Measurements from ENCODE around the gene STH. TPM values are rescaled to one million over a fixed set of nuclear protein-coding genes. Genes with fewer than 3 reads are reported as not detected.

STH gene
- total RNA-seq, 3 donors from 2014 or later = not detected

DNA sequence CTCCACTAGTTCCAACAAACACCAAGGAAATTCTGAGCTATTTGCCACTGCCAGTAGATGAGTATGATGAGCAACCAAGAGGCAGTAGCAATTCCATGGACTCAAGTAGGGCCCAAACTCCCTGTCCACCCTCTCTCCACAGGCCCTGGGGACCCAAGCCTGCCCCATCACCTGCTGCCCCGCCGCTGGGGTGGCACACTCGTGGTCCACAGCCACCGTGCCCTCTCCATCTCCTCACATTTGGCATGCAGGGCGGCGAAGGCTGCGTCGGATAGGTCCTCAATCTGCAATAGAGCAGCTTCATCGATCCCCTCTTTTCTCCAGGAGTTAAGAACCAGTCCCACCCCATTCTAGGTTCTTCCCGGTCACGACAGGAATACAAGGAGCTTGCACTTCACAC lies 33.9 kb downstream of the STH start:
- no peaks in the 10 kb centered on the region for H3K4me1 ChIP-seq
- H3K4me3 ChIP-seq = no peak overlapping the region
- no peaks in the 10 kb centered on the region for H3K27me3 ChIP-seq
- H3K36me3 ChIP-seq = peaks cover 19% of the 10 kb centered on the region
- intact Hi-C loops (cut with DNase I; ENCODE audit: low total_unique reads) = no loop called here
- no peak overlapping the region for H3K27ac ChIP-seq
- no peaks in the 10 kb centered on the region for H3K9me3 ChIP-seq
- DNase-seq (ENCODE audit: low spot score in 2 of 2) = peak in 1 of 2 donors; percentile 15
- TF ChIP-seq POLR2AphosphoS5 (IDR thresholded peaks at IDR 0.05) (no peak), POLR2A (IDR thresholded peaks at IDR 0.05) (no peak)
- TF ChIP-seq, protein P1, sequence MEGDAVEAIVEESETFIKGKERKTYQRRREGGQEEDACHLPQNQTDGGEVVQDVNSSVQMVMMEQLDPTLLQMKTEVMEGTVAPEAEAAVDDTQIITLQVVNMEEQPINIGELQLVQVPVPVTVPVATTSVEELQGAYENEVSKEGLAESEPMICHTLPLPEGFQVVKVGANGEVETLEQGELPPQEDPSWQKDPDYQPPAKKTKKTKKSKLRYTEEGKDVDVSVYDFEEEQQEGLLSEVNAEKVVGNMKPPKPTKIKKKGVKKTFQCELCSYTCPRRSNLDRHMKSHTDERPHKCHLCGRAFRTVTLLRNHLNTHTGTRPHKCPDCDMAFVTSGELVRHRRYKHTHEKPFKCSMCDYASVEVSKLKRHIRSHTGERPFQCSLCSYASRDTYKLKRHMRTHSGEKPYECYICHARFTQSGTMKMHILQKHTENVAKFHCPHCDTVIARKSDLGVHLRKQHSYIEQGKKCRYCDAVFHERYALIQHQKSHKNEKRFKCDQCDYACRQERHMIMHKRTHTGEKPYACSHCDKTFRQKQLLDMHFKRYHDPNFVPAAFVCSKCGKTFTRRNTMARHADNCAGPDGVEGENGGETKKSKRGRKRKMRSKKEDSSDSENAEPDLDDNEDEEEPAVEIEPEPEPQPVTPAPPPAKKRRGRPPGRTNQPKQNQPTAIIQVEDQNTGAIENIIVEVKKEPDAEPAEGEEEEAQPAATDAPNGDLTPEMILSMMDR (IDR thresholded peaks at IDR 0.05) = no peak

DNA sequence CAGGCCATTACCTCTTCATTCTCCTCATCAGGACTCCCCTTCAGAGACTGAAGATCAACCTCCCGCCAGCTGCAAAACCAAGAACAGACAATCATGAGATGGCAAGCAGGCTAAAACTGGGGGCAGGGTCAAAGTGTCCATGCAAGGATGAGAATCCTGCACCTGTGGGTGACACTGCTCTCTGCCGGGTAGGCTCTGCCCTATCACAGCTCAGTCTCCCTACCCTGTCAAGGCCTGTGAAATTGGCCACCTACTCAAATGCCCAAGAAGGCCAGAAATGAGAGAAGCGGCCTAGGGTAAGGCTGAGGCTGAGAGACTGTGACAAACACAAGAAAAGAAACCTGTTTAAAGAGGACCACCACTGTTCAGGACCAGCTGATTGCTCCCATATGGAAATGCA lies 34.3 kb downstream of the STH start:
- peak overlapping the region in 1 of 2 donors; percentile 20 for H3K27ac ChIP-seq
- H3K4me1 ChIP-seq = no peaks in the 10 kb centered on the region
- no peak for DNase-seq (ENCODE audit: low spot score in 2 of 2)
- intact Hi-C loops (cut with DNase I; ENCODE audit: low total_unique reads) = no loop called here
- no peaks in the 10 kb centered on the region for H3K27me3 ChIP-seq
- H3K4me3 ChIP-seq = no peak overlapping the region
- TF ChIP-seq, protein P1 (IDR thresholded peaks at IDR 0.05) = no peak
- no peak for TF ChIP-seq POLR2AphosphoS5 (IDR thresholded peaks at IDR 0.05)
- TF ChIP-seq POLR2A (IDR thresholded peaks at IDR 0.05) = no peak
- H3K36me3 ChIP-seq = peaks cover 19% of the 10 kb centered on the region
- no peaks in the 10 kb centered on the region for H3K9me3 ChIP-seq

DNA sequence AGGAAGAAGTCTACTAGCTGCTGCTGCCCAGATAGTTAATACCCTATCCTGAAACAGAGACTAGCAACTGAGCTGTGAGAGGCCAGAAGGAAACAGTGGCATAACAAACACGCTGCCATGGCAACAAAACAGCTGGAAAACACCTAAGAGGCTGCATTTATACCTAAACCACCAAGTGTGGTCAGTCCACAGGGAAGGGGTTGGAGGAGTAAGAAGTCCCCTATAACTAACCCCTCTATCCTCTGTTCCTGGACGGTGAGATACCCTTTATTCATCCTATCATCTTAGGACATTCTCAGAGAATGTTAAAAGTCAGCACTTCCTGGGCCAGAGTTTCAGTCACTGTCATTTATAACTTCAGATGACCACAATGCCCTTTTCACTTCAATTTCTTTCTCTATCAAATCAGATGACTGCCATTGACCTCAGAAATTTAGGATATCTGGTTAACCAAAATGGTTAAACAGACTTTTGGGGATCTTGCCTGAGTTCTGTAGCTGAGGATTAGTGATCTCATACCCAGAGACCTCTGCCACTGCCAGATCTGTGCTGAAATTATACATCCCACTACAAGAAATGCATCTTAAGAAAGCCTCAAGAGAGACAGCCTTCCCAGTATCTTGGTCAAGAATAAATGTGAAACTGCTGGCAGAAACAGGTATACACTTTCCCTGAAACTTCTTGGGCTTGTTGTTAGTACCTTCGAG lies 36.2 kb downstream of the STH start:
- Histone ChIP-seq H3K36me3 (peaks cover 24% of the 10 kb centered on the region), H3K4me1 (no peaks in the 10 kb centered on the region), H3K9me3 (no peaks in the 10 kb centered on the region), H3K27me3 (no peaks in the 10 kb centered on the region), H3K4me3 (no peak overlapping the region), H3K27ac (peak overlapping the region in 1 of 2 donors; percentile 9)
- TF ChIP-seq POLR2A (IDR thresholded peaks at IDR 0.05) (no peak), POLR2AphosphoS5 (IDR thresholded peaks at IDR 0.05) (no peak)
- TF ChIP-seq, protein P1 (IDR thresholded peaks at IDR 0.05) = no peak
- intact Hi-C loops (cut with DNase I; ENCODE audit: low total_unique reads) = no loop called here
- no peak for DNase-seq (ENCODE audit: low spot score in 2 of 2)

DNA sequence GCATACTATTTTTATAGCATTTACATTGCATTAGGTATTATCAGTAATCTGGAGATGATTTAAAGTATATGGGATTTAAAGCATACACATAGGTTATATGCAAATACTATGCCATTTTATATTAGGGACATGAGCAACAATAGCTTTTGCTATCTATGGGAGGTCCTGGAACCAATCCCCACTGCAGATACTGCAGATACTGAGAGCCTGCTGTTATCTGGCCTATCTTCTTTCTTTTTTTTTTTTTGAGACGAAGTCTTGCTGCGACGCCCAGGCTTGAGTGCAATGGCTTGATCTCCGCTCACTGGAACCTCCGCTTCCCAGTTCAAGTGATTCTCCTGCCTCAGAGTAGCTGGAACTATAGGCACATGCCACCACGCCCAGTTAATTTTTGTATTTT lies 37.4 kb downstream of the STH start:
- intact Hi-C loops (cut with DNase I; ENCODE audit: low total_unique reads) = no loop called here
- no peaks in the 10 kb centered on the region for H3K27me3 ChIP-seq

DNA sequence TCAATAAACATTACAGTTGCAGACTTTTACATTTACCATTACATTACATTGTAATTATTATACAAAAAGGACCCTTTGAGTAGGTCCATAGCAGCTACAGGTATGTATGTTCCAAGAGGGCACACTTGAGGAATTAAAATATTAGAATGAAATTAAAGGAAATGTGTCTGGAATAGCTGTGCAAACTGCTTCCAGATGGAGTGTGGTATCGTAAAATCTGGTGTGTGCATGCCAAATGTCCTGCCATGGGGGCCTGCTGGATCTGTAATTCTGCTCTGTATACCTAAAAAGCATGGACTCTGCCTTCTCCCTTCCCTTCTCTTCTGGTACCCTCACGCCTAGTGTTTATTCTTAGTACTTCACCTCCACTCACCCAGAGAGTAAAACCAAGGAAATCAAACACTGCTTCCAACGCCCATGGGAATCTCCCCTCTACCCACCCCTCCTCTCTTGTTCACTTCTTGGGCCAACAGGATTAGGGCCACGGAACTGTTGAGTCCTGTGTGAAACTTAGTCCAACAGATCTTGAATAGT lies 38.7 kb downstream of the STH start:
- H3K4me3 ChIP-seq = no peak overlapping the region
- no peak for DNase-seq (ENCODE audit: low spot score in 2 of 2)
- no peaks in the 10 kb centered on the region for H3K27me3 ChIP-seq
- H3K27ac ChIP-seq = no peak overlapping the region
- H3K9me3 ChIP-seq = no peaks in the 10 kb centered on the region
- intact Hi-C loops (cut with DNase I; ENCODE audit: low total_unique reads) = no loop called here
- H3K36me3 ChIP-seq = peaks cover 24% of the 10 kb centered on the region
- TF ChIP-seq POLR2A (IDR thresholded peaks at IDR 0.05) (no peak), POLR2AphosphoS5 (IDR thresholded peaks at IDR 0.05) (no peak)
- TF ChIP-seq, protein P1 (IDR thresholded peaks at IDR 0.05) = no peak
- no peaks in the 10 kb centered on the region for H3K4me1 ChIP-seq

More for the DNA sequence above, 37.4 kb downstream of the STH start:
- no peak overlapping the region for H3K4me3 ChIP-seq
- H3K27ac ChIP-seq = no peak overlapping the region
- TF ChIP-seq, protein P1 (IDR thresholded peaks at IDR 0.05) = no peak
- TF ChIP-seq POLR2A (IDR thresholded peaks at IDR 0.05) (no peak), POLR2AphosphoS5 (IDR thresholded peaks at IDR 0.05) (no peak)
- H3K4me1 ChIP-seq = no peaks in the 10 kb centered on the region
- no peaks in the 10 kb centered on the region for H3K9me3 ChIP-seq
- peaks cover 24% of the 10 kb centered on the region for H3K36me3 ChIP-seq
- DNase-seq (ENCODE audit: low spot score in 2 of 2) = no peak

Measured in breast epithelium (tissue), 4 donors.